Measurements from ENCODE around the gene CBX1. TPM values are rescaled to one million over a fixed set of nuclear protein-coding genes. Genes with fewer than 3 reads are reported as not detected.

The CBX1 gene
- total RNA-seq, 2 donors from 2014 or later, result 15.8 to 34.2 TPM

DNA sequence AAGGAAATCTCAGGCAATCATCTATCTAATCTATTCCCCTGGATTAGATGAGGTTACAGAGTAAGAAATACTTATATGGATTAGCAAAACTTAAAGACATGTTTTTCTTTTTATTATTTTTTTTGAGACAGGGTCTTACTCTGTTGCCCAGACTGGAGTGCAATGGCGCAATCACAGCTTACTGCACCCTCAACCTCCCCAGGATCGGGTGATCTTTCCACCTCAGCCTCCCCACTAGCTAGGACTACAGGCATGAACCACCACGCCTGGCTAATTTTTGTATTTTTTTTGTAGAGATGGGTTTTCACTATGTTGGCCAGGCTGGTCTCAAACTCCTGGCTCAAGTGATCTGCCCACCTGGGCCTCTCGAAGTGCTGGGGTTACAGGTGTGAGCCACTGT is 56.4 kb downstream of the CBX1 start:
- Histone ChIP-seq H3K27me3 (no peaks in the 10 kb centered on the region), H3K36me3 (replicated peaks in 1 of 2; ENCODE audit: insufficient read depth in 1 of 2, low read depth in 2 of 2) (no peaks in the 10 kb centered on the region), H3K27ac (peak overlapping the region in 1 of 4 donors; percentile 95), H3K4me3 (no peak overlapping the region), H3K4me1 (peaks cover 33% of the 10 kb centered on the region), H3K9me3 (no peaks in the 10 kb centered on the region)
- no peak for DNase-seq
- TF ChIP-seq, protein P1, sequence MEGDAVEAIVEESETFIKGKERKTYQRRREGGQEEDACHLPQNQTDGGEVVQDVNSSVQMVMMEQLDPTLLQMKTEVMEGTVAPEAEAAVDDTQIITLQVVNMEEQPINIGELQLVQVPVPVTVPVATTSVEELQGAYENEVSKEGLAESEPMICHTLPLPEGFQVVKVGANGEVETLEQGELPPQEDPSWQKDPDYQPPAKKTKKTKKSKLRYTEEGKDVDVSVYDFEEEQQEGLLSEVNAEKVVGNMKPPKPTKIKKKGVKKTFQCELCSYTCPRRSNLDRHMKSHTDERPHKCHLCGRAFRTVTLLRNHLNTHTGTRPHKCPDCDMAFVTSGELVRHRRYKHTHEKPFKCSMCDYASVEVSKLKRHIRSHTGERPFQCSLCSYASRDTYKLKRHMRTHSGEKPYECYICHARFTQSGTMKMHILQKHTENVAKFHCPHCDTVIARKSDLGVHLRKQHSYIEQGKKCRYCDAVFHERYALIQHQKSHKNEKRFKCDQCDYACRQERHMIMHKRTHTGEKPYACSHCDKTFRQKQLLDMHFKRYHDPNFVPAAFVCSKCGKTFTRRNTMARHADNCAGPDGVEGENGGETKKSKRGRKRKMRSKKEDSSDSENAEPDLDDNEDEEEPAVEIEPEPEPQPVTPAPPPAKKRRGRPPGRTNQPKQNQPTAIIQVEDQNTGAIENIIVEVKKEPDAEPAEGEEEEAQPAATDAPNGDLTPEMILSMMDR (IDR thresholded peaks at IDR 0.05), result no peak
- TF ChIP-seq POLR2A (IDR thresholded peaks at IDR 0.05), result no peak
- 84 to 92% methylated on average over 4 of the region's 4 CpGs for WGBS, 2 donors
- ATAC-seq, result no peak
- intact Hi-C loops (cut with DNase I), result no loop called here

DNA sequence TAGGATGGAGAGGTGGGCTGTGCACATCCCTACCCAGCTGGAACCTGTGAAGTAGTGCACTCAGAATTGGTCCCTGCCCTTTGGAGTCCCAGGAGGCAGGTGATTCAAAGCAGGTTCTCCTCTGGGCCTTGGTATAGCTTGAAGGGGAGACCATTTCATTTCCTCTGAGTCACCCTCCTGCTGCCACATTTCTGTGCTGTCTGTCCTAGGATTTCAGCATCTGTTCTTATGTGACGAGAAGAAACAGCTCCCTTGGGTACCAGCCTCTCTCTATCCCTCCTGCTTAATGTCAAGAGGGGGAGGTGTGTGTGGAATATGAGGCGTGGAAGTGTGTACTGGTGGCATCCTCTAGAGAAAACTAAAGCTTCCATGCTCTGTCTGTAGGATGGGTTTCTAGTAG is 58.1 kb downstream of the CBX1 start:
- ATAC-seq, result no peak
- no peak for DNase-seq
- intact Hi-C loops (cut with DNase I), result no loop called here
- no peak overlapping the region for H3K4me3 ChIP-seq
- H3K27ac ChIP-seq, result no peak overlapping the region
- 75 to 80% methylated on average over 2 of the region's 2 CpGs for WGBS, 2 donors
- no peaks in the 10 kb centered on the region for H3K36me3 ChIP-seq (replicated peaks in 1 of 2; ENCODE audit: insufficient read depth in 1 of 2, low read depth in 2 of 2)
- H3K9me3 ChIP-seq, result no peaks in the 10 kb centered on the region
- H3K4me1 ChIP-seq, result peaks cover 24% of the 10 kb centered on the region
- no peaks in the 10 kb centered on the region for H3K27me3 ChIP-seq
- TF ChIP-seq, protein P1 (IDR thresholded peaks at IDR 0.05), result no peak
- no peak for TF ChIP-seq POLR2A (IDR thresholded peaks at IDR 0.05)

DNA sequence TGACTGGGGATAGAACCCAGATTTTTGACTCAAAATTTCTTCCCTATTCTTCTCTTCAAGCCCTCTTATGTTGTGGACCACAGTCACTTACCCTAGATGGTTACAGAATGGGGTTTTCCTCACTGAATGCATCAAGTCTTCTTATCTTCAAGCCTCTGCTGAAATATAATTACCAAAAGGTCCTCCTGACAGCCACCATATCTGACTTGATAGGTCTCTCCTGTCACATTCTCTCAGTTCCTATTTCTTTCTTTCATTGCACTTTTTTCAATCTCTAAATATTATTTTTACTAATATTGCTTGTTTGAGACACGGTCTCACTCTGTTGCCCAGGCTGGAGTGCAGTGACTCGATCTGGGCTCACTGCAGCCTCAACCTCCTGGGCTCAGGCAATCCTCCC is 62.6 kb downstream of the CBX1 start:
- Histone ChIP-seq H3K4me1 (peaks cover 15% of the 10 kb centered on the region), H3K36me3 (replicated peaks in 1 of 2; ENCODE audit: insufficient read depth in 1 of 2, low read depth in 2 of 2) (no peaks in the 10 kb centered on the region), H3K27ac (no peak overlapping the region), H3K9me3 (no peaks in the 10 kb centered on the region), H3K4me3 (no peak overlapping the region), H3K27me3 (no peaks in the 10 kb centered on the region)
- no peak for DNase-seq
- intact Hi-C loops (cut with DNase I), result no loop called here
- 84 to 92% methylated on average over 2 of the region's 2 CpGs for WGBS, 2 donors
- ATAC-seq, result no peak
- TF ChIP-seq POLR2A (IDR thresholded peaks at IDR 0.05), result no peak
- TF ChIP-seq, protein P1 (IDR thresholded peaks at IDR 0.05), result no peak

- Histone ChIP-seq H3K4me3 (no peak overlapping the region), H3K4me1 (peaks cover 15% of the 10 kb centered on the region), H3K36me3 (replicated peaks in 1 of 2; ENCODE audit: insufficient read depth in 1 of 2, low read depth in 2 of 2) (no peaks in the 10 kb centered on the region), H3K9me3 (no peaks in the 10 kb centered on the region), H3K27ac (no peak overlapping the region), H3K27me3 (no peaks in the 10 kb centered on the region)
- intact Hi-C loops (cut with DNase I), result no loop called here
- no peak for DNase-seq
- ATAC-seq, result peak; percentile 31
- WGBS, 2 donors, result 13 to 19% methylated on average over 7 to 14 of the region's 19 CpGs
- TF ChIP-seq POLR2A (IDR thresholded peaks at IDR 0.05), result no peak
- TF ChIP-seq, protein P1 (IDR thresholded peaks at IDR 0.05), result no peak
Observed at GRCh38 chr17:48037838-48038323, 63.4 kb downstream of the CBX1 start.

Data from body of pancreas (tissue), 4 donors.